Jurkat, Clone E6-1 (cell line): ENCODE results near the gene NUDT9.
A peak's percentile ranks its signal among the peaks of the same experiment; 100 is the strongest.
"Not testable (repeated sequence)": the region's sequence is repeated elsewhere in the genome, so short reads cannot be mapped to it uniquely, and the experiment has no call there.

Experiments used
- DNase-seq: peaks from one replicate; pipeline ENCODE4 v3.0.0-alpha.2; 2011; ENCODE audit warnings: low read depth, low spot score
- H3K4me3 ChIP-seq: 2 replicates; pipeline ENCODE4 v1.5.1; 2011; ENCODE audit warnings: mild to moderate bottlenecking, low read length, control low read depth, moderate library complexity

NUDT9 gene

DNA sequence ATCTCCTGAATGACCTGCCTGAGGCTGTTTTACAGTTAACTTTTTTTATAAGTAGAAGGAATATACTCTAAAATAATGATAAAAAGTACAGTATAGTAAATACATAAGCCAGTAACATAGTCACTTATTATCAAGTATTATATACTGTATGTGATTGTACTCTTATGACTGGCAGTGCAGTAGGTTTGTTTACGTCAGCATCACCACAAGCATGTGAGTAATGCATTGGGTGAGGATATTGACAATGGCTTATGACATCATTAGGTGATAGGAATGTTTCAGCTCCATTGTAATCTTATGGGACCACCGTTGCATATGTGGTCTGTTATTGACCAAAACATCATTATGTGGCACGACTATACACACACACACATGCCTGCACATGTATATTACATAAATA lies 20.5 kb downstream of the NUDT9 start:
- no peak for DNase-seq

GRCh38 chr4:87444741-87445140 lies 22.4 kb downstream of the NUDT9 start:
- no peak overlapping the region for H3K4me3 ChIP-seq
- no peak for DNase-seq

More for the DNA sequence above, 20.5 kb downstream of the NUDT9 start:
- no peak overlapping the region for H3K4me3 ChIP-seq

DNA sequence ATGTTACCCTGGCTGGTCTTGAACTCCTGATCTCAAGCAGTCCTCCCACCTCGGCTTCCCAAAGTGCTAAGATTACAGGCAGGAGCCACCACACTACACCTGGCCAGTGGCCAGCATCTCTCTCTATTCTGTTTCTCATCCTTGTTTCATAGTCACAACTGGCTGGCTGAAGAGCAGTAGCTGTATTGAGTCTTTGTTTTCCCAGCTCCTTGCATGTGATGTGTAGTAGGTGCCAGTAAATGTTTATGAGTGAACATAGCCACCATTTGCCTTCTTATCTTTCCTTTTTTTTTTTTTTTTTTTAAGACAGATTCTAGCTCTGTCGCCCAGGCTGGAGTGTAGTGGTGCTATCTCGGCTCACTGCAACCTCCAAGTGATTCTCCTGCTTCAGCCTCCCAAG lies 23.6 kb downstream of the NUDT9 start:
- no peak overlapping the region for H3K4me3 ChIP-seq
- DNase-seq, result no peak

DNA sequence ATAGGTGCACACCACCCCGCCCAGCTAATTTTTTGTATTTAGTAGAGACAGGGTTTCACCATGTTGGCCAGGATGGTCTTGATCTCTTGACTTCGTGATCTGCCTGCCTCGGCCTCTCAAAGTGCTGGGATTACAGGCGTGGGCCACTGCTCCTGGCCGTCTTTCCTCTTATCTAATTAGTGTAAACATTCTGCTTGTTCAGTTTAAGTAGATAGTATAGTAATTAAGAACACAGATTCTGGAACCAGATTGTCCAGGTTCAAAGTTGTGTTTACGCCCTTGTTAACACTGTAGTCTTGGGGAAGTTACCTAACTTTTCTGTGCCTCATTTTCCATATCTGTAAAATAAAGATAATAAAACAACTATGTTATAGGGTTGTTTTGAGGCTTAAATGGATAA lies 24.0 kb downstream of the NUDT9 start:
- H3K4me3 ChIP-seq, DNase-seq: not testable (repeated sequence)

GRCh38 chr4:87451537-87451936 lies 29.2 kb downstream of the NUDT9 start:
- DNase-seq, result no peak
- H3K4me3 ChIP-seq, result no peak overlapping the region

GRCh38 chr4:87458913-87459312 lies 36.5 kb downstream of the NUDT9 start:
- no peak overlapping the region for H3K4me3 ChIP-seq
- DNase-seq, result no peak

- no peak overlapping the region for H3K4me3 ChIP-seq
- DNase-seq, result no peak
Observed at GRCh38 chr4:87461281-87461700, 38.9 kb downstream of the NUDT9 start.

DNA sequence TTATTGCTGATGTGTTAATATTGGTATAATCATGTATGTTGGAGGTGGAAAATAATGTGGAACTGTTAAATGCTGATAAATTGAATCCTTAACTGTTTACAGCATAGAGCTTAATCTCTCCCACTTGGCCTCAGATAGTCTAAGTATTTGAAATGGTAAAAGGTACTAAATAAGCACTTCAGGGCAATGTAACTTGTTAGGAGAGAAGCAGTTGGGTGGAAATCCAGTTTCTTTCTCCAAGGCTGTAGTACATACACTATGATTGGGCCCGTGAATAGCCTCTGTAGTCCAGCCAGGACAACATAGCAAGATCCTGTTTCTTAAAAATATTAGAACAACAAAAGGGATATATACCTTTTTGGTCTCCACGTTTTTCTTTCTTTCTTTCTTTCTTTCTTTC lies 39.7 kb downstream of the NUDT9 start:
- DNase-seq, result no peak
- no peak overlapping the region for H3K4me3 ChIP-seq

GRCh38 chr4:87465739-87466366 lies 43.5 kb downstream of the NUDT9 start:
- peak; percentile 43 for DNase-seq
- H3K4me3 ChIP-seq, result no peak overlapping the region

DNA sequence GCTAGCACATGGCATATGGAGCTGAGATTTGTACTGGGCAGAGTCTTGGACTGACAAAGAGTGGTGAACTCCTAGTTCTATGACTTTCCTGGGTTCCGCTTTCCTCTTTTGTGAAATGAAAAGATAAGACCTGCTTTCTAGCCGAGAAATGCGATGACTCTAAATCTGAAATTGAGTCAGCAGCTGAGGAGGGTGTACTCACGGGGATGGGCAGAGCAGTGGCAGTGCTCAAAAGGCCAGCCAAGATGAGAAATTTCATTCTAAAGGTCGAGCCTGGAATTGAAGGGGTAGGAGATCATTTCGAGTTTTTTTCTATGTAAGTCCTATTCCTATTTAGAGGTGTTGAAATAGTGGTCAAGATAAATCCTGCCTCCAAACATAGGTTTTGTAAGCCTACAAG lies 47.0 kb downstream of the NUDT9 start:
- no peak overlapping the region for H3K4me3 ChIP-seq
- no peak for DNase-seq

- no peak overlapping the region for H3K4me3 ChIP-seq
- DNase-seq, result no peak
Observed at GRCh38 chr4:87476934-87477333, 54.6 kb downstream of the NUDT9 start.

DNA sequence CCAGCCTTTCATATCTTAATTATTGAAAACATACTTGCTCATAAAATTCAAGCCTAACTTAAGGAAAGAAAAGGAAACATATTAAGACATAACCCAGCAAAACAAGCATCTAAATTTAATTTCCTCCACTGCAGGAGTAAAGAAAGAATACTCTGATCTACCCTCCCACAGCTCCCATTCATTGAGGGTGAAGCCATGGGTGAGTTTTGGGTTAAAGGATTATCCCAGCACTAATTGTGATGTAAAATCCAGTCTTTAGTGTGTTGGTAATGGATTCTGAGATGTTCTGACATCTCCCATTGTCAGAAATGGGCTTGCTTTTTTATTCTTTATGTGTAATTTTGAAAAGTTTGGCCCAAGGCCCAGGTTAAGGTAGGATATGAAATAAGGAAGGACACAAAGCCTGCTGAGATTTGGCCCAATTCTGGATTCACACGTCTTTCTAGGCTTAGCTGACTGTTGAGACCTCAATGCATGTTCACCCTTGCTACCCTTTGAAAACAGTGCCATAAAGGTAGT lies 56.4 kb downstream of the NUDT9 start:
- no peak overlapping the region for H3K4me3 ChIP-seq
- DNase-seq, result no peak

DNA sequence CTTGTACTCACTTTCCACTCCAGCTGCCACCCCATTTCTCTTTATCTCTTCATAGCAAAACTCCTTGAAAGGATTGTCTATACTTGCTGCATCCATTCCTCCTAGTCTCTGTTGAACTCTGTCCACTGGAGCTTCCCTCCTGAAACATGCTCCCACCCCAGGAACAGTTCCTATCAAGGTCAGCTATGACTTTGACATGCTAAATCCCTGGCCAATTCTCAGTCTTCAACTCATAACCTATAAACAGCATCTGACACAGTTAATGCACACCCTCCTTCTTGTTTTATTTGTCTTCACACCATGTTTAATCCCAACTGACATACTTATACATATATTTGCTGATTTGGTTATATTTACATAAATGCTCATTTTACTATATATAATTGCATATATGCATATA lies 59.0 kb downstream of the NUDT9 start:
- no peak for DNase-seq
- H3K4me3 ChIP-seq, result no peak overlapping the region

GRCh38 chr4:87483247-87483646 lies 60.9 kb downstream of the NUDT9 start:
- not testable (repeated sequence) for DNase-seq, H3K4me3 ChIP-seq

DNA sequence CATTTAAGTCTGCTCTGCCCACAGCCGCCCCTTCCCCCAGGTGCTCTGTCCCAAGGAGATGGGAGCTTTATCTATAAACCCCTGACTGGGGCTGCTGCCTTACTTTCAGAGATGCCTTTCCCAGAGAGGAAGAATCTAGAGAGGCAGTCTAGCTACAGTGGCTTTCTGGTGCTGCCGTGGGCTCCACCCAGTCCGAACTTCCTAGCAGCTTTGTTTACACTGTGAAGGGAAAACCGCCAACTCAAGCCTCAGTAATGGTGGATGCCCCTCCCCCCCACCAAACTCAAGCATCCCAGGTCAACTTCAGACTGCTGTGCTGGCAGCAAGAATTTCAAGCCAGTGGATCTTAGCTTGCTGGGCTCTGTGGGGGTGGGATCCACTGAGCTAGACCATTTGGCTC lies 66.3 kb downstream of the NUDT9 start:
- not testable (repeated sequence) for DNase-seq, H3K4me3 ChIP-seq

GRCh38 chr4:87489678-87490077 lies 67.3 kb downstream of the NUDT9 start:
- no peak for DNase-seq

GRCh38 chr4:87490664-87491369 lies 68.4 kb downstream of the NUDT9 start:
- no peak for DNase-seq
- no peak overlapping the region for H3K4me3 ChIP-seq

More at GRCh38 chr4:87489678-87490077, 67.3 kb downstream of the NUDT9 start:
- no peak overlapping the region for H3K4me3 ChIP-seq

- H3K4me3 ChIP-seq, result no peak overlapping the region
- DNase-seq, result no peak
Observed at GRCh38 chr4:87491436-87491835, 69.1 kb downstream of the NUDT9 start.

GRCh38 chr4:87491851-87492250 lies 69.5 kb downstream of the NUDT9 start:
- not testable (repeated sequence) for DNase-seq, H3K4me3 ChIP-seq

DNA sequence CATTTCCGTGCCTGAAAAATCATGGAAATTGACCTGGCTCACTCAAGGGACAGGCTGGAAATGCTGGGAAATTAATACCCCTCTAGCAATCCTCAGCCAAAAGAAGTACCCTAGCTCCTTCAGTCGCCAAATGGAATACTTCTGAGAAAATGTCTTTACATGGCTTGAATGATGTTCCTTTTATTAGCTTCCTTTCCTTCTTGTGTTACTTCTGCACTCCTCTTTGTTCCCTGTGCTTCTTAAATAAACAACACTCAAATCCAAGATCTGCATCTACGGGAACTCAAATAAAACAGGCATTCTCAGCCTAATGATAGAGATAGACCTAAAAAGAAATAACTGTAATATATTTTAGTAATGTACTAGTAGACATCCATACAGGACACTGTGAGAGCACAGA lies 70.7 kb downstream of the NUDT9 start:
- no peak for DNase-seq
- no peak overlapping the region for H3K4me3 ChIP-seq

GRCh38 chr4:87497159-87497558 lies 74.8 kb downstream of the NUDT9 start:
- no peak for DNase-seq
- no peak overlapping the region for H3K4me3 ChIP-seq
